Parathyroid adenoma (tissue), 2 donors: ENCODE results near the gene ARTN.

Experiments
- H2AFZ ChIP-seq: fragments of 300-600 bp; sonication (generic); one replicate; pipeline ENCODE4 v1.7.0; 2017; ENCODE audit warnings: antibody characterized with exemption, mild to moderate bottlenecking
- H3K27ac ChIP-seq: fragments of 300-600 bp; sonication (generic); one replicate; pipeline ENCODE4 v1.7.0; 2017
- H3K27me3 ChIP-seq: fragments of 300-600 bp; sonication (generic); one replicate; pipeline ENCODE4 v1.7.0; 2017; ENCODE audit warnings: low read length; ENCODE audit not compliant: control insufficient read depth, insufficient read depth
- H3K36me3 ChIP-seq: fragments of 300-600 bp; sonication (generic); one replicate; pipeline ENCODE4 v1.7.0; 2017; ENCODE audit warnings: low read length; ENCODE audit not compliant: control insufficient read depth, insufficient read depth
- H3K4me1 ChIP-seq: fragments of 300-600 bp; sonication (generic); one replicate; pipeline ENCODE4 v1.7.0; 2017; ENCODE audit warnings: control low read depth
- H3K4me2 ChIP-seq: fragments of 300-600 bp; sonication (generic); one replicate; pipeline ENCODE4 v1.7.0; 2017; ENCODE audit warnings: low read length
- H3K4me3 ChIP-seq: fragments of 300-600 bp; sonication (generic); one replicate; pipeline ENCODE4 v1.7.0; 2017; ENCODE audit warnings: low read depth, low read length
- H3K79me2 ChIP-seq: fragments of 300-600 bp; sonication (generic); one replicate; pipeline ENCODE4 v1.7.0; 2017; ENCODE audit warnings: control low read depth
- H3K9ac ChIP-seq: fragments of 300-600 bp; sonication (generic); one replicate; pipeline ENCODE4 v1.7.0; 2017; ENCODE audit warnings: mild to moderate bottlenecking
- H3K9me3 ChIP-seq: fragments of 300-600 bp; sonication (generic); one replicate; pipeline ENCODE4 v1.7.0; 2017; ENCODE audit warnings: low read length; ENCODE audit not compliant: control insufficient read depth
- CTCF ChIP-seq: fragments of 300-600 bp; sonication (generic); IDR thresholded peaks from one replicate; pipeline ENCODE4 v1.7.0; 2017; ENCODE audit warnings: antibody characterized with exemption, mild to moderate bottlenecking
- donor health status: primary hyperparathyroidism.

ARTN gene

GRCh38 chr1:43931711-43932660 lies 1.6 kb upstream of the ARTN start:
- Histone ChIP-seq H3K27me3 (no peaks in the 10 kb centered on the region), H3K79me2 (no peaks in the 10 kb centered on the region), H3K27ac (no peak overlapping the region), H3K9me3 (no peaks in the 10 kb centered on the region), H2AFZ (no peak overlapping the region), H3K36me3 (no peaks in the 10 kb centered on the region), H3K4me1 (peaks cover 15% of the 10 kb centered on the region), H3K9ac (no peak overlapping the region), H3K4me3 (no peak overlapping the region), H3K4me2 (no peak overlapping the region)
- no peak for TF ChIP-seq CTCF

DNA sequence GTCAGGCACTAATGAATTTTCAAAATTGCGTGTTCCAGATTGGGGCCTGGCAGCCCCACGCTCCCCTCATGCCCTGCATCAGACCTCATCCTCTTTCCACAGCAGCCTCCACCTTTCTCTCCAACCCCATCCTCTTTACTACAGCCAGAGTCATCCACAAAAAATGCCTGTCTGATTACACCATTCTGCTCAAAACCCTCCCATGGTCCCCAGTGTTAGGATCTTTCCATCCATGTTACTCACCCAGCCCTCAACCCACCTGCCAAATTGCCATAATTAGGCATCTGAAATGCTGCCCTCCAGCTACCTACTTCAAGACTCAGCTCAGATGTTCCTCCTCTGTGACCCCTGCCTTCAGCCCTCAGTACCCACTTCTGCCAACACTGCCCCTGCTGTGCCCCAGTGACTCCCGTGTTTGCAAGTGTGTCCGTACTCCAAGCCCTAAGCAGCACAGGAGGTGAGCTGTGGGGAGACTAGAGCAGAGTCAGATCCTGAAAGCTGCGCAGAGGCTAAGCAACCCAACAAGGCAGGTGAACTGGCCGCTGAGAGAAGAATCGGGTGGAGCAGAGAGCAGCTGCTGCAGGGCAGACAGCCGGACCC lies 715 bp upstream of the ARTN start:
- Histone ChIP-seq H3K4me2 (peak overlapping the region; percentile 90), H3K4me1 (peaks cover 20% of the 10 kb centered on the region), H3K27ac (no peak overlapping the region), H3K79me2 (no peaks in the 10 kb centered on the region), H3K27me3 (no peaks in the 10 kb centered on the region), H3K4me3 (peak overlapping the region; percentile 49), H3K9me3 (no peaks in the 10 kb centered on the region), H2AFZ (peak overlapping the region; percentile 88), H3K9ac (no peak overlapping the region), H3K36me3 (no peaks in the 10 kb centered on the region)
- TF ChIP-seq CTCF: no peak

- H3K4me3 ChIP-seq: peak overlapping the region; percentile 49
- peak overlapping the region; percentile 66 for H3K27ac ChIP-seq
- no peaks in the 10 kb centered on the region for H3K27me3 ChIP-seq
- no peaks in the 10 kb centered on the region for H3K36me3 ChIP-seq
- H3K79me2 ChIP-seq: no peaks in the 10 kb centered on the region
- H3K4me1 ChIP-seq: peaks cover 20% of the 10 kb centered on the region
- peak overlapping the region; percentile 90 for H3K4me2 ChIP-seq
- H2AFZ ChIP-seq: peak overlapping the region; percentile 88
- no peak overlapping the region for H3K9ac ChIP-seq
- H3K9me3 ChIP-seq: no peaks in the 10 kb centered on the region
- peak; percentile 59 for TF ChIP-seq CTCF
These were observed 742 bp downstream of the ARTN start for GRCh38 chr1:43934101-43934985.

DNA sequence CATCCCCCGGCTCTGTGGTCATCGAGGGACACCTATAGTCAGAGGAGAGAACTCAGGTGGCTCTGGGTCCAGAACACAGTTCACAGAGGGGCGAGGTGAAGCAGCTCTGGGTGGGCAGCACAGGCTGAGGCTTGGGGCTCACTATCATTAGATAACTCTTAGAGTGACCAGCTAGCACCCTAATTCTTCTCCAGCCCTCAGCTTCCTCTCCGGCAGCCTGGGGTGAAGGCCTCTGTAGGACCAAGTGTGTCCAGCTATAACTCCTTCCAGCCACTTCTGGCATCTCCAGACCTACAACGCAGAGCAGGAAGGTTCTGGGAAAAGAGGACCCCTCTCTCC lies 1.4 kb downstream of the ARTN start:
- Histone ChIP-seq H2AFZ (no peak overlapping the region), H3K9ac (no peak overlapping the region), H3K4me2 (no peak overlapping the region), H3K79me2 (no peaks in the 10 kb centered on the region), H3K9me3 (no peaks in the 10 kb centered on the region), H3K4me1 (peaks cover 20% of the 10 kb centered on the region), H3K4me3 (no peak overlapping the region), H3K27ac (no peak overlapping the region), H3K36me3 (no peaks in the 10 kb centered on the region), H3K27me3 (no peaks in the 10 kb centered on the region)
- TF ChIP-seq CTCF: no peak
